Fibroblast of mammary gland (primary cell): ENCODE results near the gene DCAF4.

ENCODE experiments used
- DNase-seq: peaks from one replicate; pipeline ENCODE4 v3.0.0-alpha.2; 2010; ENCODE audit warnings: low read depth
- H3K4me3 ChIP-seq: 2 replicates; pipeline ENCODE4 v1.5.1; 2011; ENCODE audit warnings: low read depth, mild to moderate bottlenecking, low read length, moderate library complexity; ENCODE audit not compliant: control insufficient read depth
- CTCF ChIP-seq: conservative IDR thresholded peaks from 2 replicates; pipeline ENCODE4 v1.5.1; 2011; ENCODE audit warnings: low read depth, low read length, inconsistent platforms; ENCODE audit not compliant: control insufficient read depth, insufficient read depth

The DCAF4 gene

GRCh38 chr14:73007835-73008234, 81.6 kb downstream of the DCAF4 start:
- H3K4me3 ChIP-seq = no peak overlapping the region
- TF ChIP-seq CTCF = no peak
- DNase-seq = no peak

GRCh38 chr14:73008501-73008900, 82.2 kb downstream of the DCAF4 start:
- TF ChIP-seq CTCF = no peak
- DNase-seq = peak; percentile 61
- no peak overlapping the region for H3K4me3 ChIP-seq
